ENCODE measurements around the gene COMMD7. TPM values are rescaled to one million over a fixed set of nuclear protein-coding genes. Genes with fewer than 3 reads are reported as not detected.
"Not testable (repeated sequence)": the region's sequence is repeated elsewhere in the genome, so short reads cannot be mapped to it uniquely, and the experiment has no call there.

Gene COMMD7
- polyA plus RNA-seq, 3 donors: 67.5 to 72.5 (median 71.9) TPM

GRCh38 chr20:32775336-32775991 lies 32.2 kb upstream of the COMMD7 start:
- DNase-seq: no peak

GRCh38 chr20:32773855-32774254 lies 30.6 kb upstream of the COMMD7 start:
- DNase-seq: no peak

DNA sequence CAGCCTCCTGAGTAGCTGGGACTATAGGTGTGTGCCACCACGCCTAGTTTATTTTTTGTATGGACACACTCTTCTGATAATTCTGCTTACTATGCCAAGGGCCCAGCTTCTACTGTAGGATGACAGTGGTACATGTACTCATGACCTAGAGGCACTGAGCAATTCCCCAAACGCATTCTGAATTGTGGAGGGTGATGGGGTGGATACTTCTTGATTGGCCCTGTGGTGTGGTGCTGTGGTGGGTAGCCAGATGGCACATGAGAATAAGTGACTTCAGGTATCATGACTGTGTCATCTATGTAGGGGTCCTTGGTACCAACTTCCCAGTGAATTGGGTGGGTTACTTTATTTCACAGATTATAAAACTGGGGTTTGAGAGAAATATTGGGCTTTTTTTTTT lies 30.0 kb upstream of the COMMD7 start:
- no peak for DNase-seq

- DNase-seq: no peak
These were observed 28.8 kb upstream of the COMMD7 start for GRCh38 chr20:32772046-32772445.

DNA sequence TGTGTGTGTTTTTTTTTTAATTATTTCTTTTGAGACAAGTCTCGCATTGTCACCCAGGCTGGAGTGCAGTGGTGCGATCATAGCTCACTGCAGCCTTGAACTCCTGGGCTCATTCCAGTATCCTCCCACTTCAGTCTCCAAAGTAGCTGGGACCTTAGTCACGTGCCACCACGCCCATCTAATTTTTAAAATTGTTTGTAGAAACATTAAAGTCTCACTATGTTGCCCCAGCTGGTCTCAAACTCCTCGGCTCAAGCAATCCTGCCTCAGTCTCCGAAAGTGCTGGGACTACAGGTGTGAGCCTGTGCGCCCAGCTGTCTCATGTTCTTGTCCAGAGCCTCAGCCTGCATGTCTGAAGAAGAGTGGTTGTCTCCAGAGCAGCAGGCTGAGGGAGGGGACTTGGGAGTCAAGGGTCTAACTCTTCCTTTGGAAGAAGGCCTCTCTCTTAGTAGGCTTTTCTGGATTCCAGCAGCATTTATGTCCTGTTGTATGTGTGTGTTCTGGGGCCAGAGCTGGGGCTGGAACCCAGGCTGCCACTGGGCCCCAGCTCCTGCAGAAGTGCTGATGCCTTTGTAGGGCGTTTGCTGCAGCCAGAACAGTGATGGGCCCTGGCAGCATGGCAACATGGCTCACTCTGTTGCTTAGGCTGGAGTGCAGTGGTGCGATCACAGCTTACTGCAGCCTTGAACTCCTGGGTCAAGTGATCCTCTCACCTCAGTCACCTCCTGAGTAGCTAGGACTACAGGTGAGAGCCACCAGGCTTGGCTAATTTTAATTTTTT lies 24.3 kb upstream of the COMMD7 start:
- no peak for DNase-seq

DNA sequence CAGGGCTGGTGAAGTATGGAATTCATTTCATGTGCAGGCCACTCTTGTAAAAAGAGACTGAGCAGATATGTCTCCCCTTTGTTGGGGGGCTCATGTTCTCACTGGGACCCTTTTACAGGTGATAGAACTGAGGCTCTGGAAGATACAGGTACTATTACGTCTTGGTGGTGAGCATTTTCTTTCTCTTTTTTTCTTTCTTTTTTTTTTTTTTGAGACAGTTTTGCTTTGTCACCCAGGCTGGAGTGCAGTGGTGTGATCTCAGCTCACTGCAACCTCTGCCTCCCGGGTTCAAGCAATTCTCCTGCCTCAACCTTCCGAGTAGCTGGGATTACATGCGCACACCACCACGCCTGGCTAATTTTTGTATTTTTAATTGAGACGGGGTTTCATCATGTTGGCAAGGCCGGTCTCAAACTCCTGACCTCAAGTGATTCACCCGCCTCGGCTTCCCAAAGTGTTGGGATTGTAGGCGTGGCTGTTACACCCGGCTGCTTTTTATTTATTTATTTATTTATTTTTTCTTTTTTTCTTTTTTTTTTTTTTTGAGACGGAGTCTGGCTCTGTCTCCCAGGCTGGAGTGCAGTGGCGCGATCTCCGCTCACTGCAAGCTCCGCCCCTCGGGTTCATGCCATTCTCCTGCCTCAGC lies 22.1 kb upstream of the COMMD7 start:
- not testable (repeated sequence) for DNase-seq

- no peak for DNase-seq
These were observed 21.0 kb upstream of the COMMD7 start for GRCh38 chr20:32764005-32764960.

GRCh38 chr20:32763202-32764004 lies 20.1 kb upstream of the COMMD7 start:
- DNase-seq: no peak

- DNase-seq: no peak
These were observed 19.5 kb upstream of the COMMD7 start for GRCh38 chr20:32762754-32763201.

DNA sequence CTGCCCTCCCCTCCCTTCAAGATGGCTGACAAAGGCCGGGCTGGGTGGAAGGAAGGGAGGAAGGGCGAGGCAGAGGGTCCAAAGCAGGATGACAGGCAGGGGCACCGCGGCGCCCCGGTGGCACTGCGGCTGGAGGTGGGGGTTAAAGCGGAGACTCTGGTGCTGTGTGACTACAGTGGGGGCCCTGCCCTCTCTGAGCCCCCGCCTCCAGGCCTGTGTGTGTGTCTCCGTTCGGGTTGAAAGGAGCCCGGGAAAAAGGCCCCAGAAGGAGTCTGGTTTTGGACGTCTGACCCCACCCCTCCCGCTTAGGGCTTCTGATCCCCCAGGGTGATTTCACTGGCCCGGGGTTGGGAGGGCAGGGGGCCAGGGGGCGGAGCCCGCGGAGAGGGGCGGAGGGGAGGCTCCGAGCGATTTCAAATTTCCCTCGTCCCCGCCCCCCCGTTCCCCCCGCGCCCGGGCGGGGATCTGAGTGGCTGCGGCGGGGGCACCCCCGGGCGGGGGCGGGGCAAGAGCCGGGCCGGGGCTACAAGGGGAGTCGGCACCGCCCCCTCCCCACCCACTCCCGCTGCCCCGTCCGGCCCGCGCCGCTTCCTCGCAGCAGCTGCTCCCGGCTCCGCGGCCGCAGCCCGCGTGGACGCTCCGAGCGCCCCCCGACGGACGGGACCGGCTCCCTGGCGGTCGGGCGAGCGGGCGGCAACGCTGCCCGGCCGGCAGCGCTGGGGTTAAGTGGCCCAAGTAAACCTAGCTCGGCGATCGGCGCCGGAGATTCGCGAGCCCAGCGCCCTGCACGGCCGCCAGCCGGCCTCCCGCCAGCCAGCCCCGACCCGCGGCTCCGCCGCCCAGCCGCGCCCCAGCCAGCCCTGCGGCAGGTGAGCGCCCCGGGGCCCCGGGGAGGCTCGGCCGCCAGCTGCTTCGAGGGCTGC lies 18.8 kb upstream of the COMMD7 start, which contains the start of gene DNMT3B:
TSS of gene DNMT3B (plus strand) at position 555 of the 923 bp plus-strand sequence. CDS start 17,939 bp downstream, outside the sequence.
- DNase-seq: peak; percentile 74

DNA sequence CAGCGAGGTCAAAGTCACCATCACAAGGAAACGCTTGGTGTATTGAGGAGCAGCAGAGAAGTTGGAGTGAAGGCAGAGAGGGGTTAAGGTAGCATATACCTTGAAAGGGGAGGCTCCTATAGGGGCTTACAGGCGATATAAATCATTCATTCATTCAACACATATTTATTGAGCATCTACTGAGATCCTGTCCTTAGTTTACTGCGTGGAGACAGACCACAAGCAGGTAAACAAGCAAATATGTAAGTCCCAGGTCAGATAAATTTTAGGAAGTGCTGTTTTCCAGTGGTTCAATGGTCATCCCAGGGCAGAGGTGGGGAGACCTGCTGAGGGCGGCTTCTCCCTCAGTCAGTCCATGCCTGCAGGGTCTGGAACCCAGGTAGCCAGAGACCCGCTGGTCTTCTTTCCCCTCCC lies 18.2 kb upstream of the COMMD7 start:
- no peak for DNase-seq

GRCh38 chr20:32756156-32756555 lies 12.9 kb upstream of the COMMD7 start:
- no peak for DNase-seq

GRCh38 chr20:32753731-32754130 lies 10.5 kb upstream of the COMMD7 start:
- DNase-seq: no peak

GRCh38 chr20:32752458-32753250 lies 9.4 kb upstream of the COMMD7 start:
- no peak for DNase-seq

GRCh38 chr20:32751702-32752457 lies 8.6 kb upstream of the COMMD7 start:
- DNase-seq: no peak

- DNase-seq: no peak
These were observed 8.0 kb upstream of the COMMD7 start for GRCh38 chr20:32751293-32751692.

DNA sequence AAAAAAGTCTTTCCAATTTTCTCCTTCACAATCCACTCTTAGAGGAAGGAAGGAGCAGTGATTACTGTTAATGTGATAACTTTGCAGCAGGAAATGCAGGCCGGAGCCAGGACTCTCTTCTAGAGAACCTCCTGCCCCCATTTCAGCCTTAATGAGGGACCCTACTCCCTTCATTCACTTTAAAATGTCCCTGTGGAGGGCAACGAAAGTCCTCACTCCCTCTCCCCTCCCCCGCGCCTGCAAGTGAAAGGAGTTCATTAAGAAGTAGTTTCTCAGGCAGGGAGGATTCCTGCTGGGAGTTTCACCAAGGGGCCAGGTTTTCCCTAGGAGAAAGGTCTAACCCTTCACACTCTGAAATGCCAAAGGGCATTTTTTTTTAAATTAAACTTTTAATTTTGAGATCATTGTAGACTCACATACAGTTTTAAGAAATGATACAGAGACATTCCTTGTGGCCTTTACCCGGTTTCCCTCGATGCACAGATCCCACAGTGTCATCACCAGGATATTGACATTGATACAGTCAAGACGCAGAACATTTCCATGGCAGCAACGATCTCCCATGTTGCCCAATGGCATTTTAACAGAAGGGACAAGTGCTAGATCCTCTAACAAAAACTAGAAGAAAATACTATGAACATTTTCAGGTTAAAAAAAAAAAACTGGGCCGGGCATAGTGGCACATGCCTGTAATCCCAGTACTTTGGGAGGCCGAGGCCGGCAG lies 6.8 kb upstream of the COMMD7 start:
- no peak for DNase-seq
